Coronary artery (tissue), 2 donors: Measurements from ENCODE around the gene LRRN1.
"Not testable (repeated sequence)": the region's sequence is repeated elsewhere in the genome, so short reads cannot be mapped to it uniquely, and the experiment has no call there.

Source experiments
- DNase-seq: peaks from one replicate; pipeline ENCODE4 v3.0.0-alpha.2; 2017; ENCODE audit warnings: low spot score
- H3K27ac ChIP-seq, 2 donors: fragments of 200-600 bp; sonication (generic); one replicate each; pipeline ENCODE4 v1.5.1; 2016 to 2019
- H3K4me3 ChIP-seq: fragments of 200-600 bp; sonication (generic); 2 replicates; pipeline ENCODE4 v1.5.1; 2016; ENCODE audit warnings: mild to moderate bottlenecking, moderate library complexity
- TF ChIP-seq, protein P1 (sequence below): fragments of 200-600 bp; sonication (generic); IDR thresholded peaks from one replicate; pipeline ENCODE4 v1.5.1; 2019; ENCODE audit warnings: antibody characterized with exemption

LRRN1 gene

DNA sequence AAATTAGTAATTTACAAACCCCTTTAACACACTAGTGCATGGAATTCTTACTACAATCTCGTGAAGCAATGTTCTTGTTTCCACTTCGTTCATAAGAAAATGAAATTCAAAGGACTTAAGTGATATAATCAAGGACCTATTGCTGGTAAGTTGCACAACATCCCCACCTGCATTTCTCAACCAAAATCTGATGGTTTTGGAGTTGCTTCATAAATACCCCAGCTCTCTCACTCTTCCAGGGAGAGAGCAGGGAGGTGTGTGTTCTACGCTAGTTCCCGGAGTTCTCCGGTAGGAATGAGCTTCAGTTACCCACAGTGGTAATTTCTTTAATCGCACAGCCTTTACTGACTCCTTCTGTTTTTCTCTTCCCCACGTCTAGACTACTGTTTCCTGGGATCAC lies 81.8 kb downstream of the LRRN1 start:
- DNase-seq: no peak
- TF ChIP-seq, protein P1, sequence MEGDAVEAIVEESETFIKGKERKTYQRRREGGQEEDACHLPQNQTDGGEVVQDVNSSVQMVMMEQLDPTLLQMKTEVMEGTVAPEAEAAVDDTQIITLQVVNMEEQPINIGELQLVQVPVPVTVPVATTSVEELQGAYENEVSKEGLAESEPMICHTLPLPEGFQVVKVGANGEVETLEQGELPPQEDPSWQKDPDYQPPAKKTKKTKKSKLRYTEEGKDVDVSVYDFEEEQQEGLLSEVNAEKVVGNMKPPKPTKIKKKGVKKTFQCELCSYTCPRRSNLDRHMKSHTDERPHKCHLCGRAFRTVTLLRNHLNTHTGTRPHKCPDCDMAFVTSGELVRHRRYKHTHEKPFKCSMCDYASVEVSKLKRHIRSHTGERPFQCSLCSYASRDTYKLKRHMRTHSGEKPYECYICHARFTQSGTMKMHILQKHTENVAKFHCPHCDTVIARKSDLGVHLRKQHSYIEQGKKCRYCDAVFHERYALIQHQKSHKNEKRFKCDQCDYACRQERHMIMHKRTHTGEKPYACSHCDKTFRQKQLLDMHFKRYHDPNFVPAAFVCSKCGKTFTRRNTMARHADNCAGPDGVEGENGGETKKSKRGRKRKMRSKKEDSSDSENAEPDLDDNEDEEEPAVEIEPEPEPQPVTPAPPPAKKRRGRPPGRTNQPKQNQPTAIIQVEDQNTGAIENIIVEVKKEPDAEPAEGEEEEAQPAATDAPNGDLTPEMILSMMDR: no peak
- Histone ChIP-seq H3K4me3 (no peak overlapping the region), H3K27ac (no peak overlapping the region)

DNA sequence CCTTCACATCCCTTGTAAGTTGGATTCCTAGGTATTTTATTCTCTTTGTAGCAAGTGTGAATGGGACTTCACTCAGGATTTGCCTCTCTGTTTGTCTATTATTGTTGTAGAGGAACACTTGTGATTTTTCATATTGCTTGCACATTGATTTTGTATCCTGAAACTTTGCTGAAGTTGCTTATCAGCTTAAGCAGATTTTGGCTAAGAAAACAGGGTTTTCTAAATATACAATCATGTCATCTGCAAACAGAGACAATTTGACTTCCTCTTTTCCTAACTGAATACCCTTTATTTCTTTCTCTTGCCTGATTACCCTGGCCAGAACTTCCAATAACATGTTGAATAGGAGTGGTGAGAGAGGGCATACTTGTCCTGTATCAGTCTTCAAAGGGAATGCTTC lies 88.1 kb downstream of the LRRN1 start:
- not testable (repeated sequence) for H3K4me3 ChIP-seq, H3K27ac ChIP-seq, DNase-seq

DNA sequence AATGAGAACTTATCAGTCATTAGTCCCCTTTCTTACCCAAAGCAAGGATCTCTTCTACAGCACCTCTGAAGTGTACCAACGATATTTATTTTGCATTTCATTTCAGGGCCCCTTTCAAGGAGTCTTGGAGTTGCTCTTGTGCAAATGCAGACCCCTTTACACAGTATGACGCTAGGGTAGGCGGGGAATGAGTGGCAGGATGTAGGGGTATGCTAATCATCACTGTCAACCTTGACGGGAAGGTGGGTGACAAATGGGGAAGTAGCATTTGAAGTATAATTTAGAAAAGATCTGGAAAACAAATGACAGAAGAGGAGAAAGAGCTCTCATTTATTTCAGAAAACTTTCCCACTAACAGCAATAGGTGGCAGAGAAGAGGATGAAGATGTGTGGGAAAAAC lies 94.4 kb downstream of the LRRN1 start:
- TF ChIP-seq, protein P1: no peak
- Histone ChIP-seq H3K4me3 (no peak overlapping the region), H3K27ac (no peak overlapping the region)
- no peak for DNase-seq
